DOHH2 (cell line): ENCODE data around the gene FBXO15.

Experiments used
- H3F3A ChIP-seq: fragments of 200-600 bp; sonication (generic), shearing (Covaris generic); 2 replicates; pipeline ENCODE4 v1.6.0; 2016; ENCODE audit warnings: antibody characterized with exemption, mild to moderate bottlenecking; ENCODE audit not compliant: control insufficient read depth, insufficient read depth
- H3K27ac ChIP-seq: fragments of 200-600 bp; sonication (generic); 2 replicates; pipeline ENCODE4 v1.5.1; 2014; ENCODE audit warnings: low read depth, mild to moderate bottlenecking, low read length, moderate library complexity
- H3K27me3 ChIP-seq: fragments of 200-600 bp; sonication (generic); 2 replicates; pipeline ENCODE4 v1.6.1; 2014; ENCODE audit warnings: mild to moderate bottlenecking, low read length, mixed read lengths; ENCODE audit not compliant: control insufficient read depth
- H3K36me3 ChIP-seq: fragments of 200-600 bp; sonication (generic); 2 replicates; pipeline ENCODE4 v1.6.1; 2014; ENCODE audit warnings: mild to moderate bottlenecking, low read length, moderate library complexity, mixed read lengths; ENCODE audit not compliant: control insufficient read depth
- H3K4me1 ChIP-seq: fragments of 200-600 bp; sonication (generic); 2 replicates; pipeline ENCODE4 v1.6.1; 2014; ENCODE audit warnings: mild to moderate bottlenecking, low read length, mixed read lengths; ENCODE audit not compliant: control insufficient read depth
- H3K4me2 ChIP-seq: fragments of 200-600 bp; sonication (generic); 2 replicates; pipeline ENCODE4 v1.6.0; 2014; ENCODE audit warnings: mild to moderate bottlenecking, low read length, moderate library complexity
- H3K4me3 ChIP-seq: fragments of 200-600 bp; sonication (generic); 2 replicates; pipeline ENCODE4 v1.5.1; 2014; ENCODE audit warnings: mild to moderate bottlenecking, low read length, mixed read lengths
- H3K79me2 ChIP-seq: fragments of 200-600 bp; sonication (generic); 2 replicates; pipeline ENCODE4 v1.6.1; 2014; ENCODE audit warnings: mild to moderate bottlenecking, low read length, mixed read lengths; ENCODE audit not compliant: control insufficient read depth
- H3K9me2 ChIP-seq: fragments of 200-600 bp; sonication (generic); replicated peaks from 2 replicates; pipeline ENCODE4 v1.6.1; 2014; ENCODE audit warnings: mild to moderate bottlenecking, low read length, mixed read lengths; ENCODE audit not compliant: control insufficient read depth
- H3K9me3 ChIP-seq: fragments of 200-600 bp; sonication (generic); 2 replicates; pipeline ENCODE4 v1.6.1; 2014; ENCODE audit warnings: antibody characterized with exemption, low read length, mixed read lengths; ENCODE audit not compliant: control insufficient read depth, insufficient read depth
- H4K20me1 ChIP-seq: fragments of 200-600 bp; sonication (generic); 2 replicates; pipeline ENCODE4 v1.6.0; 2014; ENCODE audit warnings: low read depth, mild to moderate bottlenecking, antibody characterized with exemption, low read length, moderate library complexity; ENCODE audit not compliant: control insufficient read depth, insufficient read depth
- CTCF ChIP-seq: fragments of 200-600 bp; sonication (generic); IDR thresholded peaks from one replicate; pipeline ENCODE4 v1.5.1; 2014; ENCODE audit warnings: antibody characterized with exemption, mild to moderate bottlenecking, low read depth, low read length; ENCODE audit not compliant: poor library complexity, severe bottlenecking
- EZH2phosphoT487 ChIP-seq: fragments of 200-600 bp; sonication (generic); IDR thresholded peaks from 2 replicates; pipeline ENCODE4 v1.6.1; 2017; ENCODE audit warnings: borderline replicate concordance, mild to moderate bottlenecking, antibody characterized with exemption, low read length, moderate library complexity, mixed read lengths

Gene FBXO15

GRCh38 chr18:74110149-74110548 is 37.5 kb downstream of the FBXO15 start:
- Histone ChIP-seq H3K4me2 (no peak overlapping the region), H3F3A (no peaks in the 10 kb centered on the region), H3K4me3 (no peak overlapping the region), H3K79me2 (no peaks in the 10 kb centered on the region), H3K27me3 (no peaks in the 10 kb centered on the region; the same call in 1 of the 2 replicates), H3K4me1 (no peaks in the 10 kb centered on the region), H3K9me2 (no peaks in the 10 kb centered on the region), H3K27ac (no peak overlapping the region), H4K20me1 (no peaks in the 10 kb centered on the region), H3K9me3 (no peaks in the 10 kb centered on the region), H3K36me3 (no peaks in the 10 kb centered on the region)
- TF ChIP-seq EZH2phosphoT487 (no peak), CTCF (no peak)

- Histone ChIP-seq H3K9me2 (no peaks in the 10 kb centered on the region), H3F3A (no peaks in the 10 kb centered on the region), H3K27ac (no peak overlapping the region), H3K9me3 (no peaks in the 10 kb centered on the region), H3K4me1 (no peaks in the 10 kb centered on the region), H3K4me2 (no peak overlapping the region), H3K36me3 (no peaks in the 10 kb centered on the region), H3K4me3 (no peak overlapping the region), H3K79me2 (no peaks in the 10 kb centered on the region), H3K27me3 (no peaks in the 10 kb centered on the region), H4K20me1 (no peaks in the 10 kb centered on the region)
- TF ChIP-seq EZH2phosphoT487 = no peak
- TF ChIP-seq CTCF = no peak
These were observed 39.2 kb downstream of the FBXO15 start for GRCh38 chr18:74108460-74108859.

GRCh38 chr18:74097803-74098202 is 49.8 kb downstream of the FBXO15 start:
- no peak for TF ChIP-seq EZH2phosphoT487
- no peak for TF ChIP-seq CTCF
- Histone ChIP-seq H3K27me3 (no peaks in the 10 kb centered on the region), H3K79me2 (no peaks in the 10 kb centered on the region)

GRCh38 chr18:74092922-74093321 is 54.7 kb downstream of the FBXO15 start:
- Histone ChIP-seq H3F3A (no peaks in the 10 kb centered on the region), H3K4me1 (no peaks in the 10 kb centered on the region), H3K9me2 (no peaks in the 10 kb centered on the region), H3K27me3 (no peaks in the 10 kb centered on the region), H3K79me2 (no peaks in the 10 kb centered on the region), H4K20me1 (no peaks in the 10 kb centered on the region), H3K4me2 (no peak overlapping the region), H3K4me3 (no peak overlapping the region), H3K27ac (no peak overlapping the region), H3K36me3 (no peaks in the 10 kb centered on the region), H3K9me3 (no peaks in the 10 kb centered on the region)
- no peak for TF ChIP-seq EZH2phosphoT487
- TF ChIP-seq CTCF = no peak

More at GRCh38 chr18:74097803-74098202, 49.8 kb downstream of the FBXO15 start:
- Histone ChIP-seq H3K27ac (no peak overlapping the region), H3K36me3 (no peaks in the 10 kb centered on the region), H3K9me3 (no peaks in the 10 kb centered on the region), H3K4me1 (no peaks in the 10 kb centered on the region), H3F3A (no peaks in the 10 kb centered on the region), H3K4me3 (no peak overlapping the region), H4K20me1 (no peaks in the 10 kb centered on the region), H3K9me2 (no peaks in the 10 kb centered on the region), H3K4me2 (no peak overlapping the region)
